ENCODE data around the gene SMC1A. TPM values are rescaled to one million over a fixed set of nuclear protein-coding genes. Genes with fewer than 3 reads are reported as not detected.

Gene SMC1A
- total and polyA plus RNA-seq, 12 donors: 7.6 to 51.6 (median 38.7) TPM

DNA sequence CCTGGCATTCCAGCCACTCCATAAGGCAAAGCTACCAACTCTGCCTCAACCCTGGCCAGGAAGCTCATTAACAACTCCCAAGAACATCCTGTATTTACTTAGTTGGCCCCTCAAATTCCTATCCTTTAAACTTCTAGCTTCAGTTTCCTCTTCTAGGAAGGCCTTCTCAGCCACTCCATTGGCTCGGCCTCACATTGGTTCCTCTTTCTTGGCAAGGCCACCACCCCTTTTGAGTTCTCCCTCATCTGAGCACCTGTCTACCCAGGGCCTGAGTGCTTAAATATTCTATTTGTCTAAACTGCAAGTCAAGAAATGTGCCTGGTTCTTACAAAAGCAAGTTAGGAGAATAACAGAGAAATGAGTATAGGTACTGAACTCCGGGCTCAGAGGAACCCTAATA, 10.0 kb downstream of the SMC1A start:
- Histone ChIP-seq H3K27me3 (no peaks in the 10 kb centered on the region), H3K36me3 (replicated peaks in 1 of 2) (peaks cover 0 to 55% of the 10 kb centered on the region in 2 donors), H3K4me3 (no peak overlapping the region), H3K27ac (no peak overlapping the region), H3K4me1 (replicated peaks in 1 of 2) (no peaks in the 10 kb centered on the region), H3K9me3 (replicated peaks in 1 of 3) (no peaks in the 10 kb centered on the region)
- intact Hi-C loops (cut with DNase I): no loop called here
- WGBS, 4 donors: 68 to 98% (median 86%) methylated on average over 2 of the region's 2 CpGs
- TF ChIP-seq, protein P1, sequence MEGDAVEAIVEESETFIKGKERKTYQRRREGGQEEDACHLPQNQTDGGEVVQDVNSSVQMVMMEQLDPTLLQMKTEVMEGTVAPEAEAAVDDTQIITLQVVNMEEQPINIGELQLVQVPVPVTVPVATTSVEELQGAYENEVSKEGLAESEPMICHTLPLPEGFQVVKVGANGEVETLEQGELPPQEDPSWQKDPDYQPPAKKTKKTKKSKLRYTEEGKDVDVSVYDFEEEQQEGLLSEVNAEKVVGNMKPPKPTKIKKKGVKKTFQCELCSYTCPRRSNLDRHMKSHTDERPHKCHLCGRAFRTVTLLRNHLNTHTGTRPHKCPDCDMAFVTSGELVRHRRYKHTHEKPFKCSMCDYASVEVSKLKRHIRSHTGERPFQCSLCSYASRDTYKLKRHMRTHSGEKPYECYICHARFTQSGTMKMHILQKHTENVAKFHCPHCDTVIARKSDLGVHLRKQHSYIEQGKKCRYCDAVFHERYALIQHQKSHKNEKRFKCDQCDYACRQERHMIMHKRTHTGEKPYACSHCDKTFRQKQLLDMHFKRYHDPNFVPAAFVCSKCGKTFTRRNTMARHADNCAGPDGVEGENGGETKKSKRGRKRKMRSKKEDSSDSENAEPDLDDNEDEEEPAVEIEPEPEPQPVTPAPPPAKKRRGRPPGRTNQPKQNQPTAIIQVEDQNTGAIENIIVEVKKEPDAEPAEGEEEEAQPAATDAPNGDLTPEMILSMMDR (IDR thresholded peaks at IDR 0.05): no peak
- no peak for TF ChIP-seq POLR2A (IDR thresholded peaks at IDR 0.05)
- DNase-seq: no peak

GRCh38 chrX:53403535-53403934, 18.9 kb downstream of the SMC1A start:
- H3K27ac ChIP-seq: no peak overlapping the region
- H3K27me3 ChIP-seq: no peaks in the 10 kb centered on the region
- 90 to 97% (median 96%) methylated on average over 10 of the region's 10 CpGs for WGBS, 4 donors
- DNase-seq: no peak
- intact Hi-C loops (cut with DNase I): no loop called here
- peaks cover 0 to 72% of the 10 kb centered on the region in 2 donors for H3K36me3 ChIP-seq (replicated peaks in 1 of 2)
- no peaks in the 10 kb centered on the region for H3K9me3 ChIP-seq (replicated peaks in 1 of 3)
- no peak overlapping the region for H3K4me3 ChIP-seq
- H3K4me1 ChIP-seq (replicated peaks in 1 of 2): no peaks in the 10 kb centered on the region
- TF ChIP-seq, protein P1 (IDR thresholded peaks at IDR 0.05): no peak
- TF ChIP-seq POLR2A (IDR thresholded peaks at IDR 0.05): no peak

DNA sequence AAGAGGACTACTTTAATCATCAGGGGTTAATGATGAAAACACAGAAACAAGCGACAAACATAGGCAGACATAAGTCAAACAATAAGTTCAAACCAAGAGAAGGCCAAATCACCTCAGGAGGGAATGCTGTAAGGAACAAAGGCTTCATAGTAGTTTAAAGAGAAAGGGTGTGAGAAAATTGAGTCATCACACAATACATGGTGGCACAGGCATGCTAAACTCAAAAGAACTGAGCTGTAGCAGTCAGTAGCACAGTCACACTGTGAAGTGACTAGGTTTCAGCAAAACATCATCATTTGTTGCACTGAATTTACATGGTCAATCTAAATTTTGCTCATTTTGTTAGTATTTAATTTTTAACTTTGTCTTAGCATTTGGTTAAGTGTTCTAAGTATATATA, 24.2 kb downstream of the SMC1A start:
- 93 to 100% (median 99%) methylated on average over 1 of the region's 1 CpG for WGBS, 4 donors
- Histone ChIP-seq H3K36me3 (replicated peaks in 1 of 2) (peaks cover 0 to 37% of the 10 kb centered on the region in 2 donors), H3K27ac (no peak overlapping the region), H3K4me3 (no peak overlapping the region), H3K27me3 (no peaks in the 10 kb centered on the region), H3K4me1 (replicated peaks in 1 of 2) (no peaks in the 10 kb centered on the region), H3K9me3 (replicated peaks in 1 of 3) (no peaks in the 10 kb centered on the region)
- intact Hi-C loops (cut with DNase I): no loop called here
- no peak for TF ChIP-seq POLR2A (IDR thresholded peaks at IDR 0.05)
- TF ChIP-seq, protein P1 (IDR thresholded peaks at IDR 0.05): no peak
- DNase-seq: no peak

GRCh38 chrX:53395605-53396298, 26.7 kb downstream of the SMC1A start:
- H3K9me3 ChIP-seq (replicated peaks in 1 of 3): no peaks in the 10 kb centered on the region
- no peaks in the 10 kb centered on the region for H3K4me1 ChIP-seq (replicated peaks in 1 of 2)
- peaks cover 0 to 38% of the 10 kb centered on the region in 2 donors for H3K36me3 ChIP-seq (replicated peaks in 1 of 2)
- DNase-seq: no peak
- intact Hi-C loops (cut with DNase I): no loop called here
- WGBS, 4 donors: 97 to 100% (median 99%) methylated on average over 2 of the region's 2 CpGs
- TF ChIP-seq, protein P1 (IDR thresholded peaks at IDR 0.05): no peak
- TF ChIP-seq POLR2A (IDR thresholded peaks at IDR 0.05): no peak
- no peak overlapping the region for H3K4me3 ChIP-seq
- H3K27me3 ChIP-seq: no peaks in the 10 kb centered on the region
- no peak overlapping the region for H3K27ac ChIP-seq
